ENCODE data around the gene CAV1. TPM values are rescaled to one million over a fixed set of nuclear protein-coding genes. Genes with fewer than 3 reads are reported as not detected.
A peak's percentile ranks its signal among the peaks of the same experiment; 100 is the strongest.

CAV1 gene
- total and polyA plus RNA-seq, 2 of the 4 experiments (the other 2 are of a cell fraction), result 1,592 to 1,808 TPM

GRCh38 chr7:116494472-116494871 is 30.4 kb upstream of the CAV1 start:
- dilution Hi-C loops (cut with HindIII; ENCODE audit: low sequenced_read_pairs, unreplicated experiment), result no loop called here

More at GRCh38 chr7:116494472-116494871, 30.4 kb upstream of the CAV1 start:
- H3K4me1 ChIP-seq (ENCODE audit: control insufficient read depth, insufficient read depth, low read length), result peaks cover 17% of the 10 kb centered on the region
- TF ChIP-seq CEBPB (IDR thresholded peaks at IDR 0.05; ENCODE audit: low read depth, low read length) (no peak), USF2 (IDR thresholded peaks at IDR 0.05; ENCODE audit: low read depth, low read length) (no peak), CTCF (conservative IDR thresholded peaks at IDR 0.05; ENCODE audit: low read depth, low read length) (no peak), MAZ (IDR thresholded peaks at IDR 0.05; ENCODE audit: borderline replicate concordance, low read depth, low read length) (no peak), ELK1 (IDR thresholded peaks at IDR 0.05; ENCODE audit: borderline replicate concordance, low read depth, low read length) (no peak), MXI1 (IDR thresholded peaks at IDR 0.05; ENCODE audit: borderline replicate concordance, low read depth, low read length) (no peak), FOS (IDR thresholded peaks at IDR 0.05; ENCODE audit: low read depth, low read length) (no peak), RAD21 (IDR thresholded peaks at IDR 0.05; ENCODE audit: low read length) (no peak), RFX5 (IDR thresholded peaks at IDR 0.05; ENCODE audit: low read depth, low read length) (no peak), NFE2L2 (IDR thresholded peaks at IDR 0.05; ENCODE audit: low read depth, low read length) (no peak), CHD1 (IDR thresholded peaks at IDR 0.05; ENCODE audit: low read depth, low read length) (no peak), BHLHE40 (IDR thresholded peaks at IDR 0.05; ENCODE audit: low read depth, low read length) (no peak), RCOR1 (IDR thresholded peaks at IDR 0.05; ENCODE audit: insufficient replicate concordance, low read length) (no peak), MAFK (IDR thresholded peaks at IDR 0.05; ENCODE audit: low read depth, low read length) (no peak), SMC3 (IDR thresholded peaks at IDR 0.05; ENCODE audit: low read depth, low read length) (no peak), POLR2A (IDR thresholded peaks at IDR 0.05; ENCODE audit: low read depth, low read length) (no peak)
- H4K91ac ChIP-seq (ENCODE audit: insufficient read depth, low read depth, low read length), result no peak overlapping the region
- H2BK20ac ChIP-seq (ENCODE audit: low read depth, low read length), result peak overlapping the region; percentile 76; the same call in 1 of the 2 replicates
- no peak overlapping the region for H2AK5ac ChIP-seq (ENCODE audit: low read depth, low read length)
- H4K5ac ChIP-seq (ENCODE audit: low read depth, low read length), result no peak overlapping the region
- H3K4me2 ChIP-seq (ENCODE audit: low read depth, low read length), result no peak overlapping the region
- no peak overlapping the region for H2AFZ ChIP-seq (replicated peaks; ENCODE audit: low read length, poor library complexity)
- DNase-seq, result no peak
- H3K79me1 ChIP-seq (ENCODE audit: low read depth in 1 of 2, low read length in 2 of 2), result peaks cover 8 to 11% of the 10 kb centered on the region in 2 experiments; a peak in 3 of 4 replicates
- no peak overlapping the region for H3K56ac ChIP-seq (ENCODE audit: extremely low read depth, insufficient read depth, low read length)
- no peak overlapping the region for H2BK5ac ChIP-seq (ENCODE audit: low read depth, low read length, poor library complexity, severe bottlenecking)
- no peak overlapping the region for H3K4me3 ChIP-seq (ENCODE audit: insufficient read depth, low read depth, low read length)
- no peaks in the 10 kb centered on the region for H3K27me3 ChIP-seq (ENCODE audit: control insufficient read depth, insufficient read depth, low read length)
- H3K9ac ChIP-seq (ENCODE audit: low read depth, low read length), result no peak overlapping the region
- BruUV-seq (replicated peaks), result no TSS peak
- peak overlapping the region in 1 of 2 experiments; percentile 35; a peak in 1 of 4 replicates for H4K8ac ChIP-seq (ENCODE audit: low read depth in 2 of 2, low read length in 2 of 2)
- intact Hi-C loops (cut with micrococcal nuclease), result loop anchor here (10.0 kb wide), 1 partner anchor 50 kb away; no protein-coding TSS in a partner anchor
- ChIA-PET POLR2A (ENCODE audit: unreplicated experiment) (interaction anchor here (1.1 kb wide), 1 partner anchor 235 kb away, joined by 7 read pairs; no protein-coding TSS in a partner anchor), CTCF (interaction anchor here (1.1 kb wide), 1 partner anchor 71 kb away, joined by 3 read pairs; no protein-coding TSS in a partner anchor)
- ATAC-seq (ENCODE audit: low read depth), result no peak
- H3K4ac ChIP-seq (ENCODE audit: low read depth, low read length), result no peak overlapping the region
- no CpG with 5 or more reads among the region's 2 CpGs for WGBS, 2 experiments (ENCODE audit: extremely low coverage in 2 of 2, insufficient read length in 1 of 2)
- no peak overlapping the region for H2AK9ac ChIP-seq (replicated peaks; ENCODE audit: low read depth, low read length, poor library complexity)
- H3K14ac ChIP-seq (replicated peaks; ENCODE audit: low read depth, low read length), result 0 out of 2 replicates have a peak overlapping the region, but pooled peaks have one; percentile 13
- 0 out of 2 replicates have a peak overlapping the region, but pooled peaks have one; percentile 17 for H2BK120ac ChIP-seq (ENCODE audit: low read depth, low read length)
- H3K9me3 ChIP-seq (ENCODE audit: control insufficient read depth, insufficient read depth, low read length), result no peaks in the 10 kb centered on the region
- H3K9me1 ChIP-seq (ENCODE audit: insufficient read depth, low read length), result peaks cover 11% of the 10 kb centered on the region
- no peak overlapping the region for H2BK15ac ChIP-seq (ENCODE audit: low read depth, low read length)
- no peaks in the 10 kb centered on the region for H4K20me1 ChIP-seq (ENCODE audit: insufficient read depth, low read length)
- no peak overlapping the region for H3K23ac ChIP-seq (ENCODE audit: low read depth, low read length)
- no peaks in the 10 kb centered on the region for H3K36me3 ChIP-seq (ENCODE audit: control insufficient read depth, insufficient read depth, low read length)
- 0 out of 2 replicates have a peak overlapping the region, but pooled peaks have one; percentile 8 for H3K18ac ChIP-seq (ENCODE audit: low read depth, low read length)
- in situ Hi-C loops (cut with MboI; ENCODE audit: low sequenced_read_pairs), result no loop called here
- H3K27ac ChIP-seq (ENCODE audit: insufficient read depth, low read length), result no peak overlapping the region
